Activated naive CD8-positive, alpha-beta T cell treated with anti-CD3 and anti-CD28 coated beads, Interleukin-2, amount 50 U/mL, for 16 hours (primary cell): ENCODE measurements around the gene UBQLN4.
"Not testable (repeated sequence)": the region's sequence is repeated elsewhere in the genome, so short reads cannot be mapped to it uniquely, and the experiment has no call there.

ENCODE experiments used
- DNase-seq: peaks from one replicate; pipeline ENCODE4 v3.0.0-alpha.2; 2020; ENCODE audit warnings: low read depth, low spot score

UBQLN4 gene

GRCh38 chr1:156081180-156081916 lies 27.8 kb upstream of the UBQLN4 start:
- DNase-seq = no peak

DNA sequence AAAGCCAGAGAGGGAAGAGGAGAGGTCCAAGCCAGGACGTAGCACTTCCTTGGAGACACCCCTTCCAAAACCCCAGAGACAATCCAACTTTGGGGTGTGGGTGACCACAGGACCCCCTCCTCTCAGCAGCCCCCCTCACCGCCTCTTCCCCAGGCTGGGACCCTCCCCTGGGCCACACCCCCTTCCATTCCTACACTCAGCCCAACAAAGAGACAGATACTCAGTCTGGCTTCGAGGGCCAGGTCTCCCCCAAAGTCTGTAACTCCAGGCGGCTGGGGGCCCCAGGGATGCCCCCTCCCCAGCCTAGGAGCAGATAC lies 27.2 kb upstream of the UBQLN4 start:
- no peak for DNase-seq

GRCh38 chr1:156080241-156080862 lies 26.8 kb upstream of the UBQLN4 start:
- no peak for DNase-seq

DNA sequence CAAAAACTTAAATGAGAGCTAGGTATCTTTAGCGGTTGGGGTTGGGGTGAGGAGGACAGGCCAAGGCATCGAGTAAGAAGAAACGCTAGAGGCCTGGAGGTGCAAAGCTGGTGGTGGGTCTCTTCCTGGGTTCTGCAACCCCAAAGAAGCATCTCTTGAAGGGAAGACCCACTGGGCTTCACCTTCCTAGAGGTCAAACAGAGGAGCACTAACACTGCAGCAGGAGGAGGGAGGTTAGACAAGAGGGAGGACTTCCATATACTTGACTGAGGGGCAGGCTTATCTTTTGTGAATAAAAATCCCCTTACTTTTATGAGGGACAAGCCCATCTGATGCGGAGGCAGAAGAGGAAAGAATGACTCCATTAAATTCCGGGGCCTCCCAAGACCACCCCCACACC lies 26.2 kb upstream of the UBQLN4 start:
- no peak for DNase-seq

DNA sequence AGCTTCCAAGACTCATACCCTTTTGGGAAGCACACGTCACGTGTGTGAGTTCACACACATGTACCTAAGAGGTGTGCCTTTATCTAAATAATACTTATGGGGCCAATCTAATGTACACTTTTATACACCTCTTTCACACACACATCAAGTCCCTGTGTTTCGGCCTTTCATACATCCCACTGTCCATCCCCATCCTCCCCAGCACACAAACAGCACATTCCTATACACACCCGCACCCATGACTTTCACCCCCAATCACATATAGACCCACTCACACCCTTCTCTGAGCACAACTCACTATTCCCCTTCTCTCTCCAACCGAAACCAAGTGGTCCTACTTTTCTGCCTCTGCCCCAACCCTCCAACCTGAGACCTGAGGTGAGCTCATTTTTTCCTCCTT lies 25.1 kb upstream of the UBQLN4 start:
- DNase-seq = no peak

DNA sequence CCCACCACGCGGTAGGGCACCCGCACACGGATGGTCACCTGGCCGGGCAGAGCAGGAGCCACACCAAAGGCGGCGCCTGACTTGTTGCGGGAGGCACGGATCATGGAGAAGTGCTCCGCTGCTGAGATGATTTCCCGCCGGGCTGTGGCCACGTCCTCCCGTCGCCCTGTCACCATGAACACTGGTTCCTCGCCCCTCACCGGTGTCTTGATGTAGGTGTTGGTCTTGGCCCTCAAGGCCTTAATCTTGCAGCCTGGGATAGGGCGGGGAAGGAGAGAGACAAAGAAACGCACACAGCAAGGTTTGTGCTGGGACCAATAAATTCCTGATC lies 23.8 kb upstream of the UBQLN4 start:
- no peak for DNase-seq

- DNase-seq = no peak
Measured at GRCh38 chr1:156076609-156077429, 23.2 kb upstream of the UBQLN4 start.

GRCh38 chr1:156075775-156076204 lies 22.2 kb upstream of the UBQLN4 start:
- DNase-seq = no peak

DNA sequence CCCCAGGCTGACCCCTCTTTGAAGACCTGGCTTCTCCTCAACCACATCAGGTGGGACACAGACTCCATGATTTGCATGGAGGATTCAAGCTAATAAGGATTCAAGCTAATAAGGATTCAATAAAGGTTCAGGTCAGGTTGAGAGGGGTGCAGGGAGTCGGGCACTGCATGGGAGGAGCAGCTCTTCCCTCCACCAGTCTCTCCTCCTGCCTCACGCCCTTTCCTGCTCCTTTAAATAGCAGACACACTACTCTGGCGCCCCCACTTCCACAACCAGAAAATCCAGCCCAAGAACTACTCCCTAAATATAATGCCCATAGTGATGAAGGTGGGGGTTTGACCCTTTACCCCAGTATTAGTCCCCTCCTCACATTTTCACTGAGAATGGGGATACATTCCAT lies 21.6 kb upstream of the UBQLN4 start:
- DNase-seq = no peak

- no peak for DNase-seq
Measured at GRCh38 chr1:156074661-156075060, 21.1 kb upstream of the UBQLN4 start.

- no peak for DNase-seq
Measured at GRCh38 chr1:156073740-156074139, 20.1 kb upstream of the UBQLN4 start.

DNA sequence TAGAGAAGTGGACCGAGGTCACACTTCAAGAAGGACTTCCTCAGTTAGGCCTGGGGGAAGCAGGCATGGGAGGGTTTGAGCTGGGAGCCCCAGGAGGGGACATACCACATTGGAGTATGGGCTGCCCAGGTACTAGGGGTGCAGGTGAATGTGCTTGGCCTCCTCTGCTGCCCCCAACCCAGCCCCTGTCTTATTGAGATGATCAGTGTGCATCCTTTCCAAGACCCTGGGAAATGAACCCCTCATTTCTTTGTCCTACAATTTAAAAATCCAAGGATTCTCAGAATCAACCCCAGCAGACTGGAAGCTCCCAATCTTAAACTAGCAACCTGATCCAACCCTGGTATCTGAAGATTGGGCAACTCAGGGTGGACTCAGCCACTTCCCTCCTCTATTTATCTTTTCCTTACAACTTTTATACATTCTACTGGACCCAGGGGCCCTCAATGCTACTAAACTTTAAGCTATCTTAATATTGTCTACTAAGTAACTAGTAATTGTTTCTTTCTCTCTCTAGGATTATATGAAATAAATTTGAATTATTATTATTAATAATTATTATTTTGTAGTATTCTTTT lies 19.6 kb upstream of the UBQLN4 start:
- DNase-seq = no peak

DNA sequence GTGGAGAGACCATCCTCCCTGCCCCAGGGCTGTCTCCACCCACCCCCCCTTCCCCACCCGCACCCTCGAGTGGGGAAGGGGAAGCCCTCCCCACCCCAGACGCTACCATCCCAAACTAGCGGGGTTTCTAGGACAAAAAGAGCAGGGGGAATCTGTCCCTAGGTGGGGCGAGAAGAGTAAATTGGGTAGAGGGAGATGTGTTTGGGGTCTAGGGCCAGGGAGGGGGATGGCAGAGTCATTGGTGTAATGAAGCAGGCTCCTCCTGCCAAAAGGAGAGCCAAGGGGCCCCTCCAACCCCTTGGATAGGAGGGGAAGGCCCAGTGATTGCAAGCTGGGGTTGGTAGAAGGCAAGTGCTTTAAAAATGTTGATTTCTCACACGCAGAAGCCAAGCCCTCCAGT lies 18.7 kb upstream of the UBQLN4 start:
- no peak for DNase-seq

DNA sequence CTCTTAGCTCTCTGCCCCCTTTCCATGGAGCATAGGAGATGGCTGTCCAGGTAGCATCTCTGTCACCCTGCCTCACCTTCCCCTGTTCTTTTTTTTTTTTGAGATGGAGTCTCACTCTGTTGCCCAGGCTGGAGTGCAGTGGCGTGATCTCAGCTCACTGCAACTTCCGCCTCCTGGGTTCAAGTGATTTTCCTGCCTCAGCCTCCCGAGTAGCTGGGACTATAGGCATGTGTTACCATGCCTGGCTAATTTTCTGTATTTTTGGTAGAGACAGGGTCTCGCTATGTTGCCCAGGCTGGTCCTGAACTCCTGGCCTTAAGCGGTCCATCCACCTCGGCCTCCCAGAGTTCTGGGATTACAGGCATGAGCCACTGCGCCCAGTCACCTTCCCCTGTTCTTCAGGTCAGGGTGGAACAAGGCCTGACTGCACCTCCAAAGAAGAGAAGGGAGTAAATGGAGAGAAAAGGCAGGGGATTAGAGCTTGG lies 17.8 kb upstream of the UBQLN4 start:
- not testable (repeated sequence) for DNase-seq

DNA sequence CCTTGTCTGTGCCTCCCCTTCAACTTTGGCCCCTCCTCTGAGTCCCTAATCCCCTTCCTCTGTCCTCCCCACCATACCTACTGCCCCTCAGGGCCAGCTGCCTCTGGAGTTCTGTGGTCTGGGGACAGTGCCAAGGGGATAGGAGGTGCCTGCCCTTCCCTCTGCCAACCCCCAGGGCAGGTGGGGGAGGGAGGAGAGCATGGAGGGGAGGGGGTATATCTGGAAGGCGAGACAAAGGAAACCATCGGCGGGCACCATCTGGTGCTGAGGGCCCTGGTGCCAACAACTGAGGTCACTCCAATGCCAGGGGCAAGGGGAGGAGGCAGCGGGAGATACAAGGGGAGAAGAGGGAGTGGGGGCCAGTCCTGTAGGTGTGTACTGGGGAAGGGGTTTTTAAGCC lies 16.9 kb upstream of the UBQLN4 start:
- no peak for DNase-seq

GRCh38 chr1:156069490-156070455 lies 16.2 kb upstream of the UBQLN4 start:
- DNase-seq = no peak

- no peak for DNase-seq
Measured at GRCh38 chr1:156067262-156067661, 13.7 kb upstream of the UBQLN4 start.

DNA sequence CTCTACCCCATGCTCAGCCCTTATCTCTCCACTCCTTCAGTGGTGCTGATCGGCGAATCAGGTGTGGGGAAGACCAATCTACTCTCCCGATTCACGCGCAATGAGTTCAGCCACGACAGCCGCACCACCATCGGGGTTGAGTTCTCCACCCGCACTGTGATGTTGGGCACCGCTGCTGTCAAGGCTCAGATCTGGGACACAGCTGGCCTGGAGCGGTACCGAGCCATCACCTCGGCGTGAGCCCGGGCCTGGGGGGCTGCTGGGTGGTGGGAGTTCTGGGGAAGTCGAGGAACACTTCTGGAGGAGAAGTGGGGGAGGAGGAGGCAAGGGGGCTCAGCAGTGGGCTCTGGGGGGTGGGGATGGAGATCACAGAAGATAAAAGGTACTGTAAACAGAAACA lies 12.3 kb upstream of the UBQLN4 start:
- DNase-seq = no peak

- DNase-seq = no peak
Measured at GRCh38 chr1:156065212-156065611, 11.6 kb upstream of the UBQLN4 start.

DNA sequence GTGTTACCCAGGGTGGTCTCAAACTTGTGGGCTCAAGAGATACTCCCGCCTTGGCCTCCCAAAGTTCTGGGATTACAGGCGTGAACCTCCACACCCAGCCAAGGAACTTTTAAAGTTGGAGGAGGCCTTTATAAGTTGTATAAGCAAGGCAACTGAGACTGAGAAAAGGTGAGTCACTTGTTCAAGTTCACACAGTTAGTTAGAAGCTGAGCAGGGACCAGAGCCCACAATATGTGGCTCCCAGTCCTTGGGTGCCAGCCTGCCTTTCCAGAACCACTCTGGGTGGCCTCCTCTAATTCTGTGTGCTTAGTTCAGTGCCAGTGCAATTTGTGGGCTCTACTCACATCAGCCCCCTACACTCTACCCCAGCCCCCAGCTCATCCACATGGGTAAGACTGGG lies 11.0 kb upstream of the UBQLN4 start:
- DNase-seq = no peak

GRCh38 chr1:156063997-156064285 lies 10.3 kb upstream of the UBQLN4 start:
- no peak for DNase-seq

GRCh38 chr1:156062189-156062588 lies 8.6 kb upstream of the UBQLN4 start:
- DNase-seq = no peak
